NCI-H1048 (cell line): Measurements from ENCODE around the gene SNU13.
"Not testable (repeated sequence)": the region's sequence is repeated elsewhere in the genome, so short reads cannot be mapped to it uniquely, and the experiment has no call there.

Source experiments
- DNase-seq: peaks from one replicate; lab custom pipeline; 2025; lab: John Stamatoyannopoulos, UW

SNU13 gene

GRCh38 chr22:41641854-41642253 is 46.8 kb downstream of the SNU13 start:
- no peak for DNase-seq

- DNase-seq, result no peak
These were observed 49.9 kb downstream of the SNU13 start for GRCh38 chr22:41638748-41639147.

GRCh38 chr22:41638124-41638523 is 50.5 kb downstream of the SNU13 start:
- DNase-seq, result no peak

- DNase-seq, result not testable (repeated sequence)
These were observed 51.0 kb downstream of the SNU13 start for GRCh38 chr22:41637623-41638022.

- no peak for DNase-seq
These were observed 52.2 kb downstream of the SNU13 start for GRCh38 chr22:41636467-41636866.

GRCh38 chr22:41634610-41635009 is 54.1 kb downstream of the SNU13 start:
- DNase-seq, result not testable (repeated sequence)

GRCh38 chr22:41631615-41632014 is 57.1 kb downstream of the SNU13 start:
- DNase-seq, result not testable (repeated sequence)

GRCh38 chr22:41631115-41631514 is 57.6 kb downstream of the SNU13 start:
- DNase-seq, result not testable (repeated sequence)

GRCh38 chr22:41625577-41625976 is 63.1 kb downstream of the SNU13 start:
- DNase-seq, result no peak
